Heart right ventricle (tissue), 16 donors: ENCODE measurements around the gene TAF12. TPM values are rescaled to one million over a fixed set of nuclear protein-coding genes. Genes with fewer than 3 reads are reported as not detected.

Source experiments
- ATAC-seq, 8 donors: fragments of 200-7000 bp; cut with Tn5 transposase; one replicate each; pipeline ENCODE4 v1.9.1; 2020; ENCODE audit warnings: mild to moderate bottlenecking in 8 of 8, moderate library complexity in 8 of 8, moderate number of reproducible peaks in 1 of 8
- DNase-seq, 2 donors: peaks; one replicate each; pipeline ENCODE4 v3.0.0-alpha.2; 2020
- H3K27ac ChIP-seq, 10 donors: fragments of 200-600 bp; sonication (generic) in 2 of 10; one replicate each; pipeline versions ENCODE4 v1.5.0 to v1.8.0; 2020 to 2022; ENCODE audit warnings: mild to moderate bottlenecking in 3 of 10
- H3K27me3 ChIP-seq, 7 donors: fragments of 200-600 bp; one replicate each; pipeline ENCODE4 v1.8.0; 2021 to 2022; ENCODE audit warnings: mild to moderate bottlenecking in 2 of 7
- H3K36me3 ChIP-seq, 9 donors: fragments of 200-600 bp; sonication (generic) in 1 of 9; one replicate each; pipeline versions ENCODE4 v1.5.0 to v1.8.0; 2020 to 2022; ENCODE audit warnings: mild to moderate bottlenecking in 2 of 9
- H3K4me1 ChIP-seq, 9 donors: fragments of 200-600 bp; sonication (generic) in 1 of 9; one replicate each; pipeline versions ENCODE4 v1.5.0 to v1.8.0; 2020 to 2022; ENCODE audit warnings: mild to moderate bottlenecking in 4 of 9
- H3K4me3 ChIP-seq, 10 donors: fragments of 200-600 bp; sonication (generic) in 2 of 10; one replicate each; pipeline versions ENCODE4 v1.5.0 to v1.8.0; 2020 to 2022; ENCODE audit warnings: mild to moderate bottlenecking in 7 of 10, moderate library complexity in 2 of 10
- H3K9me3 ChIP-seq, 11 donors: fragments of 200-600 bp in 10 of 11; sonication (generic) in 2 of 11; one replicate each; pipeline versions ENCODE4 v1.5.0 to v1.8.0; 2013 to 2022; ENCODE audit warnings: mild to moderate bottlenecking in 2 of 11, control low read depth in 1 of 11, moderate library complexity in 1 of 11
- WGBS, 2 donors: extraction: QIAGEN DNeasy Blood & Tissue Kit; methylation state at CpG; one replicate each; pipeline ENCODE4 v1.1.7; 2013; ENCODE audit warnings: inconsistent platforms in 1 of 2; 5-methylcytosine and 5-hydroxymethylcytosine counted together
- intact Hi-C, 10 donors: fragments of 100-400 bp; cut with DNase I; formaldehyde crosslinking; loops; one replicate each; pipeline versions ENCODE4 v1.11.1 to v1.14.2; 2022
- polyA plus RNA-seq, 2 donors: library from polyadenylated mRNA; stranded (reverse); fragments of 200-250 nt; gene quantifications; one replicate each; pipeline ENCODE4 v1.2.3, GENCODE V29; 2013
- total RNA-seq, 10 donors: library from RNA; stranded (reverse); fragmentation: NEBNext Ultra II Directional in 3 of 10; extraction: Animal tissue kit (Norgen Biotek cat#: 25700) in 3 of 10; gene quantifications; one replicate each; pipeline versions ENCODE4 v1.2.1 to v1.2.4, GENCODE V29; 2021 to 2023
- TF ChIP-seq, protein P1 (sequence below), 9 donors: fragments of 200-600 bp; sonication (generic) in 2 of 9; IDR thresholded peaks; one replicate each; pipeline versions ENCODE4 v1.5.0 to v1.8.0; 2021 to 2022; ENCODE audit warnings: antibody characterized with exemption in 9 of 9, mild to moderate bottlenecking in 5 of 9, moderate library complexity in 1 of 9
- donor health status: Arrhythmogenic right ventricular cardiomyopathy.
- donor health status: ischemic (EF 13 %, LVEDD 7.1; RV severe dilation, severe dysfunction).
- donor health status: healthy with polysubstance abuse.
- donor health status: DM: no; HTN: yes; CAD: no.
- donor health status: DM: no; HTN: no; CAD: no.
- donor health status: ischemic (EF 25% LVEDD 6.9; RV normal size, moderate dysfunction).
- donor health status: ischemic (EF 25% LVEDD 5.7; RV mildly dilated, moderate dysfunction).
- donor health status: healthy.
- donor health status: DM: yes; HTN: yes; CAD: no.
- donor health status: Ischemic cardiomyopathy.
- donor health status: ischemic (EF 35%, LVEDD 5.7; RV mildly dilated, moderate dysfunction).
- donor health status: nonischemic (EF 11% LVEDD 7.7; RV severe dilation, severe dysfunction).
- donor health status: DM: yes; HTN: yes; CAD: no.
- donor health status: PGD.
- donor health status: ischemic (EF 29% LVEDD 5.4; RV normal size, mild dysfunction).
- donor health status: nonischemic (EF 23%, LVEDD 6.1; RV moderate dilation, normal function).

Gene TAF12
- total and polyA plus RNA-seq, 12 donors, result 17.2 to 41.6 (median 20.7) TPM

GRCh38 chr1:28571911-28572310 is 71.0 kb downstream of the TAF12 start:
- intact Hi-C loops, result loop anchor here in 2 of 10 donors (10.0 kb wide), 2 partner anchors 327 to 337 kb away; partner anchors contain the start of genes ATP5IF1 (in 1 of the 2) and DNAJC8 (in 1 of the 2)
- H3K9me3 ChIP-seq, result no peaks in the 10 kb centered on the region
- H3K27me3 ChIP-seq, result no peaks in the 10 kb centered on the region
- TF ChIP-seq, protein P1, sequence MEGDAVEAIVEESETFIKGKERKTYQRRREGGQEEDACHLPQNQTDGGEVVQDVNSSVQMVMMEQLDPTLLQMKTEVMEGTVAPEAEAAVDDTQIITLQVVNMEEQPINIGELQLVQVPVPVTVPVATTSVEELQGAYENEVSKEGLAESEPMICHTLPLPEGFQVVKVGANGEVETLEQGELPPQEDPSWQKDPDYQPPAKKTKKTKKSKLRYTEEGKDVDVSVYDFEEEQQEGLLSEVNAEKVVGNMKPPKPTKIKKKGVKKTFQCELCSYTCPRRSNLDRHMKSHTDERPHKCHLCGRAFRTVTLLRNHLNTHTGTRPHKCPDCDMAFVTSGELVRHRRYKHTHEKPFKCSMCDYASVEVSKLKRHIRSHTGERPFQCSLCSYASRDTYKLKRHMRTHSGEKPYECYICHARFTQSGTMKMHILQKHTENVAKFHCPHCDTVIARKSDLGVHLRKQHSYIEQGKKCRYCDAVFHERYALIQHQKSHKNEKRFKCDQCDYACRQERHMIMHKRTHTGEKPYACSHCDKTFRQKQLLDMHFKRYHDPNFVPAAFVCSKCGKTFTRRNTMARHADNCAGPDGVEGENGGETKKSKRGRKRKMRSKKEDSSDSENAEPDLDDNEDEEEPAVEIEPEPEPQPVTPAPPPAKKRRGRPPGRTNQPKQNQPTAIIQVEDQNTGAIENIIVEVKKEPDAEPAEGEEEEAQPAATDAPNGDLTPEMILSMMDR (IDR thresholded peaks at IDR 0.05), result no peak
- H3K4me1 ChIP-seq, result peaks cover 0 to 1% (median 0%) of the 10 kb centered on the region in 9 donors
- no peak overlapping the region for H3K4me3 ChIP-seq
- WGBS, 2 donors, result 88 to 91% methylated on average over 4 of the region's 4 CpGs
- no peak for DNase-seq
- no peak overlapping the region for H3K27ac ChIP-seq
- ATAC-seq, result no peak
- peaks cover 0 to 98% (median 51%) of the 10 kb centered on the region in 9 donors for H3K36me3 ChIP-seq

GRCh38 chr1:28566931-28567330 is 75.9 kb downstream of the TAF12 start:
- 85 to 90% methylated on average over 2 of the region's 2 CpGs for WGBS, 2 donors
- intact Hi-C loops, result no loop called here
- Histone ChIP-seq H3K27ac (no peak overlapping the region), H3K4me3 (no peak overlapping the region), H3K36me3 (peaks cover 3 to 100% (median 76%) of the 10 kb centered on the region in 9 donors), H3K27me3 (no peaks in the 10 kb centered on the region), H3K4me1 (no peaks in the 10 kb centered on the region), H3K9me3 (no peaks in the 10 kb centered on the region)
- DNase-seq (no peak), ATAC-seq (no peak)
- TF ChIP-seq, protein P1 (IDR thresholded peaks at IDR 0.05), result no peak

DNA sequence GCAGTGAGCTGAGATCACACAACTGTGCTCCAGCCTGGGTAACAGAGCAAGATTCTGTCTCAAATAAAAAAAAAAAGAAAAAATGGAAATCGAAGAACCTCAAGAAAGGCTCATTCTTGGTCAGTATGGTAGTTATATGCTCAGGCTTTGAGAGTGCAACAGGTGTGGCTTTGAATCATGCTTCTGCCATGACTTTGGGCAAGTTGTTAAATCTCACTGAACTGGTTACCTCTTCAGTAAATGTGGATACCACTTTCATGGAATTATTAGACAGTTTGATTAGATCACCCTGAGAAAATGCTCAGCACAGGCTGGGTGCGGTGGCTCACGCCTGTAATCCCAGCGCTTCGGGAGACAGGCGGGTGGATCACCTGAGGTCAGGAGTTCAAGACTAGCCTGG is 77.1 kb downstream of the TAF12 start:
- Histone ChIP-seq H3K36me3 (peaks cover 5 to 100% (median 79%) of the 10 kb centered on the region in 9 donors), H3K27ac (no peak overlapping the region), H3K9me3 (no peaks in the 10 kb centered on the region), H3K27me3 (no peaks in the 10 kb centered on the region), H3K4me3 (no peak overlapping the region), H3K4me1 (no peaks in the 10 kb centered on the region)
- DNase-seq (no peak), ATAC-seq (no peak)
- intact Hi-C loops, result no loop called here
- TF ChIP-seq, protein P1 (IDR thresholded peaks at IDR 0.05), result no peak
- WGBS, 2 donors, result 97 to 98% methylated on average over 6 of the region's 6 CpGs

DNA sequence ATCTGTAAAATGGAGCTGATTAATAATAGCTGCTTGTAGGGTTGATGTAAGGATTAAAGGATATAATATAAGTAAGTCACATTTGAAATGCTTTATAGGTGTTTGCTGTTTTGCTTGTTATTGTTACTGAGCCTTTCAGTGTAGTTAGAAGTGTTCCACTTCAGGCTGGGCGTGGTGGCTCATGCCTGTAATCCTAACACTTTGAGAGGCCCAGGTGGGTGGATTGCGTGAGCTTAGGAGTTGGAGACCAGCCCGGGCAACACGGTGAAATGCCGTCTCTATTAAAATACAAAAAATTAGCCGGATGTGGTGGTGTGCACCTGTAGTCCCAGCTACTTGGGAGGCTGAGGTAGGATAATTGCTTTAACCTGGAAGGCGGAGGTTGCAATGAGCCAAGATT is 77.8 kb downstream of the TAF12 start:
- TF ChIP-seq, protein P1 (IDR thresholded peaks at IDR 0.05), result no peak
- Histone ChIP-seq H3K27ac (no peak overlapping the region), H3K36me3 (peaks cover 5 to 100% (median 86%) of the 10 kb centered on the region in 9 donors), H3K9me3 (no peaks in the 10 kb centered on the region), H3K27me3 (no peaks in the 10 kb centered on the region), H3K4me1 (no peaks in the 10 kb centered on the region), H3K4me3 (no peak overlapping the region)
- WGBS, 2 donors, result 97 to 100% methylated on average over 7 of the region's 7 CpGs
- ATAC-seq (no peak), DNase-seq (no peak)
- intact Hi-C loops, result no loop called here
